Urinary bladder (tissue), 4 donors: ENCODE data around the gene LBX2. TPM values are rescaled to one million over a fixed set of nuclear protein-coding genes. Genes with fewer than 3 reads are reported as not detected.

Experiments
- DNase-seq: peaks from one replicate; pipeline ENCODE4 v3.0.0-alpha.2; 2015; ENCODE audit errors: extremely low spot score
- H3K27ac ChIP-seq: one replicate; pipeline ENCODE4 v1.5.1; 2013; ENCODE audit warnings: low read depth, mild to moderate bottlenecking, moderate library complexity
- H3K36me3 ChIP-seq: one replicate; pipeline ENCODE4 v1.6.1; 2013; ENCODE audit warnings: mild to moderate bottlenecking, moderate library complexity; ENCODE audit not compliant: insufficient read depth
- H3K4me1 ChIP-seq: one replicate; pipeline ENCODE4 v1.6.1; 2013; ENCODE audit warnings: mild to moderate bottlenecking, moderate library complexity; ENCODE audit not compliant: insufficient read depth
- H3K4me3 ChIP-seq: one replicate; pipeline ENCODE4 v1.5.1; 2013; ENCODE audit warnings: low read depth, low read length
- WGBS: extraction: QIAGEN DNeasy Blood & Tissue Kit; methylation state at CpG from one replicate; pipeline ENCODE4 v1.1.7; 2013; 5-methylcytosine and 5-hydroxymethylcytosine counted together
- polyA plus RNA-seq: library from polyadenylated mRNA; stranded (reverse); fragments of 200-250 nt; gene quantifications from one replicate; pipeline ENCODE4 v1.2.3, GENCODE V29; 2013
- total RNA-seq: library from RNA; depleted of rRNA; stranded (reverse); fragments of >200 nt; gene quantifications from one replicate; pipeline ENCODE4 v1.2.3, GENCODE V29; 2014
- donor health status: healthy with polysubstance abuse.
- donor health status: healthy.

Gene LBX2
- total and polyA plus RNA-seq, 2 donors: 0.95 TPM

DNA sequence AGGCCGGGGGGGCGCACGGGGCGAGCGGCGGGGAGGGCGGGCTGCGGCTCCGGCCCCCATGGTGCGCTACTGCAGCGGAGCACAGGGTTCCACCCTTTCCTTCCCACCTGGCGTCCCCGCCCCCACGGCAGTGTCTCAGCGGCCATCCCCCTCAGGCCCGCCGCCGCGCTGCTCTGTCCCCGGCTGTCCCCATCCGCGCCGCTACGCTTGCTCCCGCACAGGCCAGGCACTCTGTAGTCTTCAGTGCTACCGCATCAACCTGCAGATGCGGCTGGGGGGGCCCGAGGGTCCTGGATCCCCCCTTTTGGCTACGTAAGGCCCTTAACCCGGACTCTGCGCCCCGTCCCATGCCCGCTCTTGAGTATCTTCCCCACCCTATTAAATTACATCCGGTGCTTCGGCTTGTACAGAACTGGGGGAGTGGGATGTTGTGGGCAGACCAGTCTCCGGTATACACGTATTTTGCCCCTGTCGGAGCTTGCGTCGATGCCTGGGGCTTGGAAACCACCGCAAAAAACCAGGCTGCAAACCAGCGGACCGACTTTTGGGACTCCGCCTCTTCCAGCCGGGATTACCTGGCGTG, 41.8 kb downstream of the LBX2 start:
- H3K4me3 ChIP-seq: peak overlapping the region; percentile 44

DNA sequence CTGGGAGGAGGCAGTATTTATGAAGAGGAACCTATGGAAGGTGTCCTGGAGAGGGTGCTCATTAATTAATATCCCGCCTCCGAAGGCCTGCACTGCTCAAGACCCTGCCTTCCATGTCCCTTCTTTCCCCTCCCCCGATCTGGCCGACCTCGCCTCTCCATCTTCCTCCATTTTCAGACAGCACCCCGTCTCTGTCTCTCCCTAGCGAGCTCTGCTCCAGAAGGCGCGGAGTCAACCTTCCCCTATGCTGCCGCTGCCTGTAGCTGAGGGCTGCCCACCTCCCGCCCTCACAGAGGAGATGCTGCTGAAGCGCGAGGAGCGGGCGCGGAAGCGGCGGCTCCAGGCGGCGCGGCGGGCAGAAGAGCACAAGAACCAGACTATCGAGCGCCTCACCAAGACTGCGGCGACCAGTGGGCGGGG, 42.3 kb downstream of the LBX2 start:
- DNase-seq: no peak
- peak overlapping the region; percentile 44 for H3K4me3 ChIP-seq
- no peaks in the 10 kb centered on the region for H3K36me3 ChIP-seq
- no peaks in the 10 kb centered on the region for H3K4me1 ChIP-seq
- peak overlapping the region; percentile 69 for H3K27ac ChIP-seq
- WGBS: 1% methylated on average over 27 of the region's 27 CpGs

More for the DNA sequence above, 41.8 kb downstream of the LBX2 start:
- DNase-seq: no peak
- WGBS: under 1% methylated on average over 46 of the region's 46 CpGs
- peak overlapping the region; percentile 94 for H3K27ac ChIP-seq
- H3K36me3 ChIP-seq: no peaks in the 10 kb centered on the region
- H3K4me1 ChIP-seq: no peaks in the 10 kb centered on the region

DNA sequence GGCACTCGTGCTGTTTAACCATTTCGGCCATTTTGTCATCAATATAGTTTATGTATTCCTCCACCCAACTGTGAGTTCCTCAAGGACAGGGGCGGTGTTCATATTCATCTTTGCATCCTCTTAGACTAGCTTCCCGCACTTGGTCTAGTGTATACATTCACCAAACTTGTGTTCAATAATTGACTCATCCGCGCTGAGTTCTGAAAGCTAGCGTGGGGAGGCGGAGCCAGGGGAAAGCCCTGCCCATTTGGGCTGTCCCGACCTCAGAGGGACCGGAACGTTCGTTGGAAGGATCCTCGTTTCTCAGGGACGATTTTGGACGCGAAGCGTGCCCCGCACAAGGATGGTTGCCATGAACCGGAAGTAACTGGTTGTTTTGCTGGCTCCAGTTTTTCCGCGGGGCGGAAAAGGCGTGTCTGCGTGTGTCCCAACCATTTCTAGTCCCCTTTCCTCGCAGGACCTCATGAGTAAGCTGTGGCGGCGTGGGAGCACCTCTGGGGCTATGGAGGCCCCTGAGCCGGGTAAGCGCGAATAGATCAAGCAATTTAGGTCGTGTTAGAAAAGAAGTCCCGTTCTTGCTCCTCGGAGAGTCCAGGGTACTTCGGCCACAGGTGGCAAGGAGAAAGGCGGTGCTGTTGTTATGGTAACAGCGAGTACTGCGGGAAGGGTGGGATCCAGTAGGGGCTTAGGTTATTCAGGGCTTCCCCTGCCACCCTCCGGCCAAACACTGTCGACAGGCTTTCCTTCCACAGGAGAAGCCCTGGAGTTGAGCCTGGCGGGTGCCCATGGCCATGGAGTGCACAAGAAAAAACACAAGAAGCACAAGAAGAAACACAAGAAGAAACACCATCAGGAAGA, 44.5 kb downstream of the LBX2 start, which contains the start of gene INO80B:
TSS of gene INO80B (plus strand) at position 434 of the 858 bp plus-strand sequence. CDS start at position 464, 30 bp downstream.
- no peak within 1 kb of the TSS for H3K27ac ChIP-seq
- DNase-seq: peak; percentile 96
- H3K36me3 ChIP-seq: no peaks in the 10 kb centered on the region
- WGBS: 2% methylated on average over 40 of the region's 40 CpGs
- H3K4me3 ChIP-seq: peak within 1 kb of the TSS; percentile 62
- no peaks in the 10 kb centered on the region for H3K4me1 ChIP-seq

GRCh38 chr2:74450570-74451190, 48.7 kb downstream of the LBX2 start:
- Histone ChIP-seq H3K36me3 (peaks cover 2% of the 10 kb centered on the region), H3K4me3 (no peak overlapping the region), H3K4me1 (no peaks in the 10 kb centered on the region), H3K27ac (no peak overlapping the region)
- DNase-seq: no peak
- 73% methylated on average over 3 of the region's 3 CpGs for WGBS

GRCh38 chr2:74448771-74449170, 50.6 kb downstream of the LBX2 start:
- no peak for DNase-seq
- Histone ChIP-seq H3K36me3 (peaks cover 2% of the 10 kb centered on the region), H3K4me1 (no peaks in the 10 kb centered on the region), H3K27ac (no peak overlapping the region), H3K4me3 (no peak overlapping the region)
- WGBS: 72% methylated on average over 2 of the region's 2 CpGs

Other genes starting within 250 kb of the LBX2 start
- gene SLC4A5, start 156.2 kb downstream of the LBX2 start, total RNA-seq: 3.8 TPM
- gene SLC4A5, start 156.2 kb downstream of the LBX2 start, polyA plus RNA-seq: 0.92 TPM
- gene DCTN1, start 119.3 kb downstream of the LBX2 start, total RNA-seq: 62.1 TPM
- gene DCTN1, start 119.3 kb downstream of the LBX2 start, polyA plus RNA-seq: 118 TPM
- gene C2orf81, start 78.0 kb downstream of the LBX2 start, total RNA-seq: 0.74 TPM
- 4.9 TPM for gene C2orf81, start 78.0 kb downstream of the LBX2 start, polyA plus RNA-seq
- gene WDR54, start 77.9 kb downstream of the LBX2 start, total RNA-seq: 7.8 TPM
- gene WDR54, start 77.9 kb downstream of the LBX2 start, polyA plus RNA-seq: 21.5 TPM
- 18.0 TPM for gene RTKN, start 57.7 kb downstream of the LBX2 start, total RNA-seq
- gene RTKN, start 57.7 kb downstream of the LBX2 start, polyA plus RNA-seq: 14.2 TPM
- gene INO80B, start 44.5 kb downstream of the LBX2 start, total RNA-seq: 13.5 TPM
- 35.2 TPM for gene INO80B, start 44.5 kb downstream of the LBX2 start, polyA plus RNA-seq
- 23.1 TPM for gene WBP1, start 41.2 kb downstream of the LBX2 start, total RNA-seq
- 99.3 TPM for gene WBP1, start 41.2 kb downstream of the LBX2 start, polyA plus RNA-seq
- gene MOGS, start 34.2 kb downstream of the LBX2 start, total RNA-seq: 28.4 TPM
- 27.2 TPM for gene MOGS, start 34.2 kb downstream of the LBX2 start, polyA plus RNA-seq
- gene MRPL53, start 26.9 kb downstream of the LBX2 start, total RNA-seq: 14.0 TPM
- gene MRPL53, start 26.9 kb downstream of the LBX2 start, polyA plus RNA-seq: 75.2 TPM
- 28.2 TPM for gene CCDC142, start 16.6 kb downstream of the LBX2 start, total RNA-seq
- gene CCDC142, start 16.6 kb downstream of the LBX2 start, polyA plus RNA-seq: 7.0 TPM
- 10.8 TPM for gene TTC31, start 16.5 kb downstream of the LBX2 start, total RNA-seq
- gene TTC31, start 16.5 kb downstream of the LBX2 start, polyA plus RNA-seq: 20.9 TPM
- gene PCGF1, start 8.1 kb upstream of the LBX2 start, total RNA-seq: 21.7 TPM
- gene PCGF1, start 8.1 kb upstream of the LBX2 start, polyA plus RNA-seq: 19.2 TPM
- 0.63 TPM for gene TLX2, start 14.8 kb upstream of the LBX2 start, total RNA-seq
- 0.51 TPM for gene TLX2, start 14.8 kb upstream of the LBX2 start, polyA plus RNA-seq
- 0.37 TPM for gene DQX1, start 26.6 kb upstream of the LBX2 start, total RNA-seq
- gene DQX1, start 26.6 kb upstream of the LBX2 start, polyA plus RNA-seq: 0.27 TPM
- 57.7 TPM for gene AUP1, start 30.1 kb upstream of the LBX2 start, total RNA-seq
- gene AUP1, start 30.1 kb upstream of the LBX2 start, polyA plus RNA-seq: 112 TPM
- gene HTRA2, start 30.3 kb upstream of the LBX2 start, total RNA-seq: 25.1 TPM
- 37.3 TPM for gene HTRA2, start 30.3 kb upstream of the LBX2 start, polyA plus RNA-seq
- gene LOXL3, start 54.3 kb upstream of the LBX2 start, total RNA-seq: 14.6 TPM
- 8.6 TPM for gene LOXL3, start 54.3 kb upstream of the LBX2 start, polyA plus RNA-seq
- gene DOK1, start 55.1 kb upstream of the LBX2 start, total RNA-seq: 6.0 TPM
- 18.7 TPM for gene DOK1, start 55.1 kb upstream of the LBX2 start, polyA plus RNA-seq
- 0.21 TPM for gene M1AP, start 148.7 kb upstream of the LBX2 start, total RNA-seq
- gene M1AP, start 148.7 kb upstream of the LBX2 start, polyA plus RNA-seq: 0.15 TPM
- gene SEMA4F, start 154.6 kb upstream of the LBX2 start, total RNA-seq: 2.2 TPM
- 5.0 TPM for gene SEMA4F, start 154.6 kb upstream of the LBX2 start, polyA plus RNA-seq